GM19463 (cell line): ENCODE results near the gene RAD1.

Experiments used
- ATAC-seq: cut with Tn5 transposase; IDR thresholded peaks from one replicate; pipeline ENCODE4 v1.9.1; 2021; ENCODE audit warnings: mild to moderate bottlenecking, moderate library complexity; ENCODE audit not compliant: unreplicated experiment

Gene RAD1

DNA sequence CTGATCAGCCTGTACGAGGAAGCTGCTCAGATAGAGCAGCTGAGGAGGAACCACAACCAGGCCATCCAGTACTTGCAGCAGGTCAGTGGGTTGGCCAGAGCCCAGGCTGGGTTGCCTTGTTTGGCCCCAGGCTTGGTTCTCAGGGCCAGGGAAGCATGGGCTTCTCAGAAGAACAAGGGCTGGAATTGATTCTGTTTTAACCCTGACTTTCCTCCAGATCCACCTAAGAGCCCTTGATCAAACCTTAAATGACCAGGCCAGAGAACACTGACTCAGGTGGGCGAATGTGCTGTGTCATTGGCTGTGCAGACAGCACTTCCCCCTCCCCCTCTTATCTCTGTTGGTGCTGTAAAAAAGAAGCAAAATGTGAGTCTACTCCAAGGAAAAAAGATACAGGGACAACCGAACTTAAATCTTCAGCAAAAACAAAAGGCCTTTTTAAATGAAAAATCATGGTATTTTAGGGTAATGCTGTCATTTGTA, 48.3 kb downstream of the RAD1 start:
- no peak for ATAC-seq

DNA sequence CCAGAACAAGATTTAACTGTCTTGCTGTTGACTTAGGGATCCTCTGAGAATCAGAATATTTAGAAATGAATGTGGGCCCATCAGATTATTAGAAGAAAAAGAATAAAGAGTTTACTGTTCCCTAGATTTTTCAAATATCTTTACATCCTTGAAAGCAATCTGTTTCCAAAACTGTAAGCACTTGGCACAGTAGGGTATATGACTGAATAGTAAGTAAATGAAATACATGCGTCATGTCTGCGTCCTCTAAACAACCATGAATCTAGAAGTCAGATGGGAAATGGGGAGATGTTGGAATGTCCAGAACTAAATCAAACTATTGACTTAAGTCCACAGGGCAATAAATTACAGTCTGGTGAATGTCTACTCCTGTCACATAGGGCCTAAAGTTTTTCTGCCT, 50.2 kb downstream of the RAD1 start:
- no peak for ATAC-seq

DNA sequence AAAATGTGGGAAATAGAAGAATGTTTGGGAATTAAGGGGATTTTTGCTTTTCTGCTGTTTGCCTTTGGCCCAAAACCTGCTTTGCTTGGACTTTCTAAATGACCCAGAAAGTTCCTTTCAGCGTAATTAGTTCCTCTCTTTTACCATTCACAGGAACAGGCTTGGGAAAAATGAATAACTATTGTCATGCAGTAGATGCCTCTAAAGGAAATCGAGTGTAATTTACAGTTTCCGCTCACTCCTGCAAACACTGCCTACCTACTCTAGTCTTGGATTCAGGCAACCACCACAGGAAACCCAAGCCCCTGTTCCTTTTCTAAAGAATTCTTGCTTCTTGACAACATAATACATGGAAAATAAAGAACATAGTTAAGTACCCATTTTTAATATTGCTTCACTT, 51.4 kb downstream of the RAD1 start:
- ATAC-seq: no peak

DNA sequence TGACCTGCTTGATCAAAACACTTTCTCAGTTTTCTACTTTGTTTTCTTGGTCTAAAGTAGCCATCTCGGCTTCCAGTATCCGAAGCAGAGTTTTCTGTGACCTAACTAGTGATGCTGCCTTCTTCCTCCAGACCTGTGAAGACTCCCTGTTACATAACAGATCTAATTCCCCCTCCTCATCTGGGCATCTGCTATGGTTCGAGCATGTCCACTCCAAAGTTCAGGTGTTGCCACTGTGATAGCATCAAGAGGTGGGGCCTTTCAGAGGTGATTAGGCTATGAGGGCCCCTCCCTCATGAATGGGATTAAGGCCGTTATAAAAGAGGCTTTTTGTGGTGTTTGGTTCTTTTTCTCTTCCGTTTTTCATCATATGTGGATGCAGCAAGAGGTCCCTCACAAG, 56.1 kb downstream of the RAD1 start:
- no peak for ATAC-seq

DNA sequence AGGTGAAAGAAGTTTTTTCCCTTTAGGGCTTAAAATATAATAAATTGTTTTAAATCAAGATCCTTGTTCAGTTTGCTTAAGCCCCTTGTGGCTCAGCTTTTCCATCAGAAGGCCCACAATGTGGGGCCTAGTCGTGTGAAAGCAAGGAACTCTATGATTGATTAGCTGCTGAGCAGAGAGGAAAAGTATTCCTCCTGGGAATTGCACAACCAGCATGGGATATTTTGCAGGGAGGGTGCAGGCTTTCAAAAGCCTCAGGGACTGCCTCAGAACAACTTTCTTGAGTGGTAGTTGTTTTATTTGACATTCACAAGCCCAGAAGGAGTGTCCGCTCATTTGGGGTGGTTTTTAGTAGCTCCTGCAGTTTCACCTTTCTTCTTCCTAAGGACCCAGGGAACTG, 56.5 kb downstream of the RAD1 start:
- no peak for ATAC-seq

DNA sequence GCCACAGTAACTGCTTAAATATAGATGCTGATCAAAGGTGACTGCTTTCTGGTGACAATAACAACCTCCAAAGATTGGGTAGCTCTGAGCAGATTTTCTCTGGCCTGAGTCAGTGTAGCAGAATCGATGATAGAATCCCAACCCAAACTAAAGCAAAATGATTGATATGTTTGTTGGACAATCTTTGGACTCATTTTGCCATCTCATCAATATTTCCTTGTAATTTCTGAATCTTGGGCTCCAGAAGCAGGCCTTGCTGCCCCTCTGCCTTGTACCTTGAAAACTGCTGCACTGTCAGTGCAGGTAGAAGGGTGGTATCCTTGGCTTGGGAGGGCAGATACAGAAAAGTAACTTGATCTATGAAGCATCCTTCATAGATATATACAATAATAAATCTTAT, 57.4 kb downstream of the RAD1 start:
- ATAC-seq: no peak

DNA sequence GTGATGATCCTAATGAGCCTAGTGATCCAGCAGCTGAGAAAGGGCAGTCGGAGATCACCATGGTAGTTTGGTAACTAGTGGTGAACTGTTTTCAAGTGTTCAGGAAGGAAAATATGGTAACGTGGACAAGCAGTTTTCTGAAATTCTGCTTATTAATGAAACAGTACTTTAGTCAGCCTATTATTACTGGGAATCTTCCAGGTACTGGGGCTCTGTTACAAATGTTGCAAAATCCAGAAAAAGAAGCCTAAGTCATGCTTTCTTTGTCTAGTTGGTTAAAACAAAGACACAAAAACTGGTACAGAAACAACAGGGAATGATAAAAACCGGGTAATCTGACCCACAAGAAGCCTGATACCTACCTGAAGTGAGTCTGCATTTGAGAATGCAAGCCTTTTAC, 58.1 kb downstream of the RAD1 start:
- no peak for ATAC-seq
